HG02885 (cell line): ENCODE data around the gene TUBGCP6.
A peak's percentile ranks its signal among the peaks of the same experiment; 100 is the strongest.

Experiments used
- ATAC-seq: cut with Tn5 transposase; IDR thresholded peaks from one replicate; pipeline ENCODE4 v1.9.1; 2021; ENCODE audit warnings: mild to moderate bottlenecking; ENCODE audit not compliant: unreplicated experiment, poor library complexity

TUBGCP6 gene

DNA sequence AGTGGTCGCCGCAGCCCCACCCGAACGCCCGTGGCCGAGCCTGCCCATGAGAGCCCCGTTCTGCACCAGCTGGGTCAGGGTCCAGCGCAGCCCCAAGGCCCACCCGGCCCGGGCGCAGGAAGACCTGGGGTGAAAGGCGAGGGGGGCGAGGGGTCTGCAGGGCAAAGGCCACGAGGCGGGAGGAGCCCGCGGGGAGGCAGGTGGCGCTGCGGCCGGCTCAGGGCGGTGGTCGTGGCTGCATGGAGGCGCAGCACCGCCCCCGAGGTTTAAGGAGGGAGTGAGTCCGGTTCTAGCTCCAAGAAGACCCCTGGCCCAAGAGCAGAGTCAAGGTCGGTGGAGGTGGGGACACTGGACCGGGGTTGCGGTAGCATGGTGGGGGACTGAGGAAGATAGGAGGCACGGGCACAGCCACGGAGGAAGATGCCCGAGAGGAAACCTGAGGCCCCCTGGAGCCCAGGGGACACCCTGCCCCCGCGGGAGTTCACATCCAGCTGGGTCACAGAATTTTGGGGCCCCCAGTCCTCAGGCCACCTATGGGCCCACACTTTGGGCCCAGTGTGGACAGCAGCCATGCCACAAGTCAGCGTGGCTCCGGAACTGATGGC is 6.8 kb upstream of the TUBGCP6 start:
- no peak for ATAC-seq

DNA sequence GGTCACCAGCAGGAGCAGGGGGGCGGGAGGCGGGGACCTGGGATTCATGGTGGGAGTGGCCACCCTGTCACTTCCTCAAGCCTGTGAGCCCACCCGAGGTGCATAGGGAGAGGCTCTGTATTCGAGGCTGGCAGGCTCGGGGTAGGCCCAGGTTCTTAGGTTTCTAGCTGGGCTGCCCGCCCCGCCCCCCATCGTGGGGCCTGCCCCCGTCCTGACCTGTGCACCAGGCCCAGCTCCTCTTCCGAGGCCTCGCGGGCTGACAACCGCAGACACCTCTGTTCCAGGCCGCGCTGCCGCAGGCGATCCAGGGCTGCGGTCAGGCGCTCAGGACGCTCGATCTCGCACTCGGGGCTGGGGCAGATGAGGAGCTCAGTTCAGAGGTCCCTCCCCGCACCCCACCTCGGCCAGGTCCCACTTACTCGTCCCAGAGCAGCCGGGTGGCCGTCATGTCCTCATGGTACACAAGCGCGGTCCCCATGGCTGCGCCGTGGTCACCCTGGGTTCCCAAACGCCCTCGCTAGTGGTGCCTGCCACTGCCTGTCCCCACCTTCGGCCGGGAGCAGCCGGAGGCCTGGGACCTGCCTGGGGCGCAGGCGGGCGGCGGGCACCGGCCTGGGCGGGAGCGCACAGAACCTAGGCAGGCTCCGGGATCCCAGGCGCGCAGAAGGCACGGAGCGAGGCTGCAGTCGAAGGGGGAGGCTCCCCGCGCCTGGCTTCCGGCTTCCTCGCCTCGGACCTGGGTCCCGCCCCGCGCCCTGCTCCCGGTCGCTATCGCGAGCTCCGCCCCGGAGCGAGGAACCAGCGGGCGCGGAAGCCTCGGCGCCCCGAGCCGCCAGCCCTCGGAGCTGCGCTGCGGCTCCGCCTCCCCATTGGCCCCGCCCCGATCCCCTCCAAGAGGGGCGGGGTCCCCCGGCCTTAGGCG is 6.0 kb upstream of the TUBGCP6 start, which contains the start of gene HDAC10:
Gene HDAC10 (minus strand): TSS at position 711 of the 922 bp plus-strand sequence. CDS start 233 bp downstream, at position 478.
- ATAC-seq = peak; percentile 66

DNA sequence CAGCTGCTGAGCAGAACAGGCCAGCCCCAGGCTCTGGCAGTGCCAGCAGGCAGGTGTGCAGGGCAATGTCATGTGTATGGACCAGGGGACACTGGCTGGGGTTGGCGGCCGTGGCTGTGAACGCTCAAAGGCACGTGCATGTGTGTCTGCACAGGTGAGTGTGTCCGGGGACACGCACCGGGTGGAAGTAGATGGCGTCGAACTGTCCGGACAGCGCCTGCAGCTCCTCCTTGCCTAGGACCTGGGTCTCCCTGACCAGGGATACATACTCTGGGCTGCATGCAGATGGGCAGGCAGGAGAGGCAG is 5.4 kb upstream of the TUBGCP6 start:
- no peak for ATAC-seq

DNA sequence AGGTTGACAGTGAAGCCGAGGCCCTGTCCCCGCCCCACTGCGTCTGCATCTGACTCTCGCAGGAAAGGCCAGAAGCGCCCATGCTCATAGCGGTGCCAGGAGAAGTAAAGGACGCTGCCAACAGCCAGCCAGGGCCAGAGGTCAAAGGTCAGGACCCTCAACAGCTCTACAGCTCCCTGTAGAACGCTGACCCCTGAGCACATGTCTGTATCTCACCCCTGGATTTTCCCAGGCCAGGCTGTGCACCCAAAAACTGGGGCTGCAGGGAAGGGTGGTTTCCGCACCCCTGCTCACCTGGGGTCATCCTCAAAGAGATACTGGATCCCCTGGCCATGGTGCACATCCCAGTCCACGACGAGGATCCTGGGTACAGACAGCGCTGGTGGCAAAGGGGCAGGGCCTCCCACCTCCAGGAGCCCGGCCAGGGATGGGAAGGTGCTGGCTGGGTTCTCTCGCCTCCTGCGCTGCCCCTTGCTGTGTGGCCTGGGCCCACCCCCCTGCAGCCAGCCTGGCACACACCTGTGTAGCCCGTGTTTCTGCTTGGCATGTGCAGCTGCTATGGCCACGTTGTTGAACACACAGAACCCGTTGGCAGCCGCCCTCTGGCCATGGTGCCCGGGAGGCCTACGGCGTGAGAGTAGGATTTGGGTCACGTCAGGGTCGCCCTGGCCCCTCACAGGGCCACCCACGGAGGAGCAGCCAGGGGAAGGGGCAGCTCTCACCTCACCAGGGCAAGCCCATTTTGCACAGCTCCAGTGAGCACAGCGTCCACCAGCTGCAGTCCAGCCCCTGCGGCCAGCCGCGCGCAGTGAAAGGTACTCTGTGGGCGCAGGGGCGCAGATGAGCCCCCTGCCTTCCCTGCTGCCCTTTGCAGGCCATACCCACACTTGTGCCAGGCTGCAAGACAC is 4.8 kb upstream of the TUBGCP6 start:
- ATAC-seq = no peak

DNA sequence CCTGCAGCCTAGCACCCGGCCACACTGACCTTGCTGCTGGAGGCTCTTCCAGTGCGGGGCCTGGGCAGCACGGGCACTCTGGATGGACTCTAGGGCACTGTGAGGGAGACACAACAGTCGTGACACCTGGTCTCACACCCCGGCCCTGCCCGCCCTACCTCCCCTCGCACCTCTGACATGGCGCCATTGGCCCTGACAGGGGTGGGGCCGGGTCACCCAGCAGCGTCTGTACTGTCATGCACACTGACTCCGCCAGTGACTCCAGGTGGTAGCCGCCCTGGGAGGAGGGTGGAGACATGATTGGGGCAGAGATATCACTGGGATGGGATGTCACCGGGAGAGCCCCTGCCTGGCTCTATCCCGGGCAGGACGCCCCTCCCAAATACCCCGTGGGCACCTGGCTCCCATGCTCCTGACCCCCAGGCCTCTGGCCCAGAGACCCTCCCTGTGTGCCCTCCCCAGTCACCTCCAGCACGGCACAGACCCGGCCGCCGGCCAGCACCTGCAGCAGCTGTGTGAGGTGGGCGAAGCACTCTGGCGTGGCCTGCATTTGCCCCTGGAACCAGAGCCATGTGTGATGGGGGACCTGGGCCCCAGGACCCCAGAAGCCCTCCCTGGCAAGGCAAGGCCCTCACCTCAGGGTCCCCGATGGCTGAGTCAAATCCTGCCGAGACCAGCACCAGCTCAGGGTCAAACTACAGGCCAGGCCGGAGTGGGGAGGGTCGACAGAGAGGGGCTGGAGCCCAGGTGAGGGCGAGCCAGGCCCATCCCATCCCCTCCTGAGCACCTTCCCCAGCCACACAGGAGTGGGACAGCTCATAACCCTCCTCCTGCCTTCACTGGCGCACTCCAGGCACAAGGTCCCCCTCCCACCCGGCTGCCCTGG is 3.6 kb upstream of the TUBGCP6 start:
- no peak for ATAC-seq

DNA sequence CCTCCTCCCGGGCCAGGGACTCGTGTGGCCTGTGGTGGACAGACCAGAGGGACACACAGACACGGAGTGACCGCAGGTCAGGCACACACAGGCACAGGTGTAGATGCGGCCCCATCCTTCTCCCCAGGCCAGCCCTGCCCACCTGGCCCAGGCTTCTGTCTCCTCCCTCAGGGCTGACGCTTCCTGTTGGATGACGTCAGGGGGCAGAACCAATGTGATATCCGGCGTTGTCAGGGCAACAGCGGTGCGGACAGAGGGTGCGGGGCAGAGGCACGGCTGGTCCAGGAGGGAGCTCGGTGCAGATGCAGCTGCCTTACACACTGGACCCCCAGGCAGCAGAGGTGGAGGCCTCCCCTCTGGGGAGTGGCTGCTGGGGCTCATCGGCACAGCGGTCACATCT is 2.9 kb upstream of the TUBGCP6 start:
- ATAC-seq = no peak

DNA sequence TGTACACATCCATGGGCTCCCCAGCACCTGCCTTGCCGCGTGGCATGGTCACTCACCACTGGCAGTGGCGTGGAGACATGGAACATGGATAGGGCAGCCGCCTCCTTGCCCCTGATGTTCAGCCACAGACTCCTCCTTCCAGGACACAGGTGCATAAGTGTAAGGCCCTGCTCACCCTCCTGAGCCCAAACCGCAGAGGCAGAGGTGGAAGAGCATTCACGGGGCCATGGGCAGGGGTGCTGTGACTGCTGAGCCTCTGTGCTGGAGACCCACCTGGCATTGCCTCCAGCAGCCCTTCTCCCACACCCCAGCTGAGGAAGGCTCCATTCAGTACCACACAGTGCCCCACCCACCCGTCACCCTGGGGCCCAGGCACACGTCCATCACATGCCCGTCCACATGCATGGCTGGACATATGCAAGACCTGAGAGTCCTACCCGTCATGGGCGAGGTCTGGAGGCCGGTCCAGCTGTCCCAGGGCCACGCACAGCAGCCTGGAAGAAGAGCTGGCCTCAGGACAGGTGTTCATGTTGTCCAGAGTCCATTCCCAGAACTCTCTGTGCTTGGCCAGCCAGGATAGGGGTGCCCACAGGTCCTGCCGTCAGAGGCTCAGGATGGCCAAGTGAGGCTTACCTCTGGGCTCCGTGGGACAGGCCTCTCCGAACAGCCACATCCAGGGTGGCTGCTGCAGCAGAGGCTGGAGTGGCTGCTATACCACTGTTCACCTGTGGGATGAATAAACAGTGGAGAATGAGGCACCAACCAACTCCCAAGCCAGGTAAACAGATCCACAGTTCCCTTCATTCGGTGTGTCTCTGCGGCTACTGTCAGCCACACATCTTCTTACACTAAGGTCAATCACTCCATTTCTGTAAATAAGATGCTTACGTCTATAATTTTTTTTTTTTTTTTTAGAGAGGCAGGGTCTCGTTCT is 1.7 kb upstream of the TUBGCP6 start:
- ATAC-seq = no peak

DNA sequence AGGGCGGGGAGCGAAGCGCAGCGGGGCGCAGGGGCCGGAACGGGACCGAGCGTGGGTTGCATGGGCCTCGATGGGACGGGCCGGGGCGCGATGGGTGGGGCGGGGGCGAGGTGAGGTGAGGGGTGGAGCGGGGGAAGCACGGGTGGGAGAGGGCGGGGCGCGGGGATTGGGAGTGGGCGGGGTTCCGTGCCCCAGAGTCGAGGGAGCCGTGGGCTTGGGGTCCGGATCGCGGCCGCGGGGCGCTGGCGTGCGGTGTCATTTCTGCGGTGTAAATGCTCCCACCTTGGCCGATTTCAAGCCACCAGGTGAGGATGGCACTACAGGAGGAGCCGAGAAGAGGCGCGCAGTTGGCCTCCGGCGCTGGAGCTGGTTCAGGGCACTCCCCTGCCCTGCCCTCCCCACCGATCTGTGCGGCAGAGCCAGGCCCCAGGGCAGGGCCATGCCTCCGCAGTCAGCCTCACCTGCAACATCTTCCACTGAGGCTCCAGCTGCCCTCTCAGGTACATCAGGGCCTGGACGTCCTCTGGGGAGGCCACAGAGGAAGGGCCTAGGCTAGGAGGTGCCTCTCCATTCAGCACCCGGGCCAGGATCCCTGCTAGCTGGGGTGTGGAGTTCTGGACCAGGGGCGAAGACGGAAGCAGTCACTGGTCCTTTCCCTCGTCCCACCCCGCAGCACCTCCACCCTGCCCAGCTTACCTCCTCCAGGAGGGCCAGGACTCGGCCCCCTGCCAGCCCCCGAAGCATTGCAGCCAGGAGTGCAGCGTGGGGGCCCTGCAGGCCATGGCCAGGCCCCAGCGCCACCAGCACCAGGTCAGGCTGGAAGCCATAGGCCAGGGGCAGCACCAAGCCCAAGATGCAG is 620 bp upstream of the TUBGCP6 start:
- no peak for ATAC-seq

DNA sequence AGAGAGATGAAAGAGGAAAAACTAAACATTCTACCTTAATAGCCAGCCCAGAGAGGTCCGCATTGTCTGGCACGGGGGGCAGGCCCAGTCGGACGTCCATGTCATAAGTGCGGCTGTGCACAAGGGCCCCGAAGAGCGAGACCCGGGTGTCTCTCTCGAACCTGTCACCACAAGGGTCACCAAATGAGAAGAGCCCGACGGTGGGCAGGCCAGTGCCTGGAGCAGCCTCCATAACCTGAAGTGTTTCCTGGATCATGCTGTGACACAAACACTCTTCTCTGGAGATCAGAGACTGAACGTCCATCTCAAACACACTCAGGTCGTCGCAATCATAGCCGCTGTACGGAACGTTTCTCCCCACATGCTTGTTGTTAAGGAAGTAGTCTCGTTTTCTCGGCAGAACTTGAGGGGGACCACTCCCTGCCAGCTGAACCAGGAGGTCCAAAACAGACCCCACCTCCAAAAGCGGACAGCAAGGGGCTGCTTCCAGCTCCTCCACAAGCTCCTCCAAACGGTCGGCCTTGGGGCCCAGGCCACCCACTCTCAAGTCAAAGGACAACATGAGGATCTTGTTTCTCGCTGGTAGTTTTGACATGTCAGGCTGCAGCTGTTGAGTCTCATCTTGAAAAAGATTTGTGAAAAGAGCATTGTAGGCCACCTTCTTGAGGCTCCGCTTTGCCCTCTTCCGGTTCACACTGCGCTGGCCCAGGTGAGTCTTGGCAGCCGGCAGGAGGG is 971 bp downstream of the TUBGCP6 start:
- no peak for ATAC-seq

DNA sequence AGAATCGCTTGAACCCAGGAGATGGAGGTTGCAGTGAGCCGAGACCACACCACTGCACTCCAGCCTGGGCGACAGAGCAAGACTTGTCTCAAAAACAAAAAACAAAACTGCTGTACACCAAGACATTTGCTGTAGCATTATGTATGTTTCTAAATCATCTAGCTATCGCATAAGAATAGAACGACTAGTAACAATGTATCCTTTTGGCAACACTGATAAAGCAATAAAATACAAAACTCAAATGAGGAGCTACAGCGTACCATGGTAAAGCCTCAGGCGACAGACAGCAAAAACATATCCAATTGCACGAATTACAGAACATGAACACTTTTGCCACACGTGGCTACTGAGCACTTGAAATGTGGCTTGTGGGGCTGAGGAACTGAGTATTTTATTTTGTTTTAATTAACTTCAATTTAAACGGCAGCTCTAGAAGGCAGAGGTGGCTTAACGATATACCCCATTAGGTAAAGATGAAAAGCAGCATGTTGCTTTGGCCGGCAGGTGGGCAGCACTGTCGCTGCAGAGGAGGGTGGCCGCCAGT is 2.3 kb downstream of the TUBGCP6 start:
- ATAC-seq = no peak

DNA sequence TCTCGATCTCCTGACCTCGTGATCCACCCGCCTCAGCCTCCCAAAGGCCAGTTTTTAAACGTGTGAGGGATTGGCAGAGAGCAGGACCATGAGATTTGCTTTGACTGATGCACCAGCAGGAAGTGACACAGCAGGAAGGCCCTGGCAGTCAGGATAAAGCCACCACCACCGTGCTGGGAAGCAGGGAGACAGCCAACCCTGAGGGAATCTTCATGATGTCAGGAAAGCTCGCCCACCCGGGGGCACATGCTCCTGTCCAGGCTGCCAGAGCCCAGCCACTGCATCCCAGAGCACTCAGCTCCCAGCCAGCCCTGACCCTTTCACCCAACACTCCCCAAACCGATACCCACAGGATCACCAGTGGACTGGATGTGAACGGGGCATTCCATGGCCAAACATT is 6.1 kb downstream of the TUBGCP6 start:
- ATAC-seq = no peak

DNA sequence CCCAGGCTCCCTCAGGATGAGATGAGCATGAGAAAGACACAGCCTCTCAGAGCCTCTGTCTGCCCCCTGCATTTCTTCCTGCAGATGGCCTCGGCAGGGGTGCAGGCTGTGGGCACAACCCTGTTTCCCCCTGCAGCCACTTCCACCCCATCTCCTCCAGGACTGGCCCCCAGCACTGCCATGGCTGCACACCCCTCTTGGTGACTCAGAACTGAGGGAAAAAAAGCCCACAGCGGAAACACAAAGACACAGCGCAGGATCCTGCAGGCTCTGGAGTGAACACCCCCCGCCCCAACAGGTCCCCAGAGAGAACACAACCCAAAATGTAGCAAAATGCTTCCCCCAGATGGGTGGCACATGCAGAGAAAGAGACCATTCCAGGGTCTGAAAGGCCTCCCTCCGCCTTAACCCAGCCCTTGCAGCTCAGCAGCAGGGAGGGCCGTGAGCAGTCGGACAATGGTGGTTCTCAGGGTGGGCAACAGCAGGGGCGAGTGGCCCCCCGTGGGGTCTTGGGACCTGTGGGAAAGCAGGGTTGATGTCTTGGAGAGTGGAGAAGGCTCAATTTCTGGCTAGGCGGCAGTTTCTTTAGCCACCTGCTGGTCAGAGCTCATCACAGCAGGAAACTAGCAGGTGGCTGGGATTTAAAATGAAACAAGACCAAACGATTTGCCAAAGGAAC is 8.0 kb downstream of the TUBGCP6 start:
- no peak for ATAC-seq

DNA sequence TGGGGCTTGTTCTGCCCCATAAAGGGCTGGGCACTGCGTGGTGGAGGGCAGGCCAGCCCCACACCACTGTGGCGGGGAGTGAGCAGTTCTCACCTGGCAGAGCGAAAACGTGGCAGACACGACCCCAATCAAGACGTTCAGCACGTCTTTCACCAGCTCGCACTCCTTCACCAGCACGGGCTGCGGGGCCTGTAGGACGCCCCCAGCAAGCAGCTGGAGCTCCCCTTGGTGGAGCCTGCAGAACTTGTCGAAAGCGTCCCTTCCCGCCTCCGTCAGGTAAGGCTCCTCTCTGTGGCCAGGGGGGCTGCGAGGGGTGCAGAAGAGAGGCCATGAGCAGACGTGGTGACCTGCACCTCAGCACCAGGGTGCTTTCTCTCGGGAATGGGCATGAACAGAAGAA is 11.6 kb downstream of the TUBGCP6 start:
- no peak for ATAC-seq

DNA sequence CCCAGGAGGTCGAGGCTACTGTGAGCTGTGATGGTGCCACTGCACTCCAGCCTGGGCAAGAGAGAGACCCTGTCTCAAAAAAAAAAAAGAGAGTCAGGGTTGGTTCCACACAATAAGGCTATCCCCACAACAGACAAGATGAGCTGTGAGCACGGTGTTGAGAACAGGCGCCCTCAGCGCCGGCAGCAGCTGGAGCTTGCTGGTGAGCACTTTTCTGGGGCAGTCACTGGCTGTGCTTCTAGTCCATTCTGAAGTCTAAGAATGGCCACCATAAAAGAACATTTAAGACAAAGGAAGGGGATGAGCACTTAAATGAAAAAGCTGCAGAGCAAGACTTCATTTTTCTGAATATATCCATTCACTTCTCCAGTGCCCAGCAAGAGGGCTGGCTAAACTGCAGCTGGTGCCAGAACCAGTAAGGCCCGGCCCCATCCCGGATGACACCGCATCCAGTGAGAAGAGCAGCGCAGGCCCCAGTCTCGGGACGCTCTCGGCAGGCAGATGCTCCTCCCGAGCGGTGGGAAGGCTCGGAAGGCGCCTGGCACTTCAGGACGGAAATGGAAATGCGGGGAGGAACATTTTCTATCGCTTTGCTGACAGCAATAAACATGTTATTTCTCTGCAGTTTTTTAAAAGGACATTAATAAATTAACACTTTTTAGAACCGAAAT is 12.2 kb downstream of the TUBGCP6 start:
- ATAC-seq = no peak

DNA sequence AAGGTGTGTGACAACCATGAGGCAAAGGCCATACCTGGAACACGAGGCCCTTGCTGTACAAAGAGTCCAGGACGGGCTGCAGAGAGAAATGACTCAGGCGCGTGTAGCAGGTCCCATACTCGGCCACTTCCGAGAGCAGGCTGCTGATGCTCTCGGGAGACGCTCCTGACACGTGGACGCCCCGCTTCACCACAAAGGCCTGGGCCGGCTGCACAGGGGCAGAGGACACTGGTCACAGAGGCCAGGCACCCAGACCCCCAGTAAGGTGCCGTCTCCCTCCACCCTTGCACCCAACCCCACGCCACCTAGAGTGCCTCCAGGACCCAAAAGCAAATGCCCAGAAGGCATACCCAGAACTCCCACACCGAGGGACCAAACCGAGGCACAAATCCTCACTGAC is 15.5 kb downstream of the TUBGCP6 start:
- no peak for ATAC-seq

DNA sequence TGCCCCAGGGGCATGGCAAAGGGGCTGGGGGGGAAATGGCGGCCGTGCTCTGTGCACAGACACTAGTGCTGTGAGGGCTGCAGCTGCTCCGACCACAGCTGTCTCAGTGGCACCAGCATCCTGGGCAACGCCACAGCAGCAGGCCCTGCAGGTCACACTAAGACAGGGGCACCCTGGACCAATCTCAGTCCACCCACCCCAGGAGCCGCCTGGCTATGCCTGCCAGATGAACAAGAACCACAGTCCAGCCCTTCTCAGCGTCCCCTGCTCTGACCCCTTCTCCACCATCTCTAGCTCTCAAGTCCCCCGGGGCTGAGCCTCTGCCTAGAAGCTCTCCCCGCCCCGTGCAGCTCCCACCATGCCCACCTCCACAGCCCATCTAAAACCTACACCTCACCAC is 16.5 kb downstream of the TUBGCP6 start:
- no peak for ATAC-seq
